Adrenal gland (tissue), 12 donors: Measurements from ENCODE around the gene PTPN1. TPM values are rescaled to one million over a fixed set of nuclear protein-coding genes. Genes with fewer than 3 reads are reported as not detected.

Source experiments
- DNase-seq, 7 donors: peaks; one replicate each; pipeline ENCODE4 v3.0.0-alpha.2; 2019 to 2020
- H3K27ac ChIP-seq, 5 donors: fragments of 200-600 bp; sonication (generic) in 4 of 5; 1 replicate in 3 of 5; 2 replicates in 2 of 5; pipeline versions ENCODE4 v1.5.1 to v1.8.0; 2016 to 2020; ENCODE audit warnings: mild to moderate bottlenecking in 1 of 5
- H3K27me3 ChIP-seq: fragments of 200-600 bp; 2 replicates; pipeline ENCODE4 v1.8.0; 2021
- H3K36me3 ChIP-seq, 2 donors: fragments of 200-600 bp; replicated peaks in 1 of 2; 1 replicate in 1 of 2; 2 replicates in 1 of 2; pipeline versions ENCODE4 v1.5.1 to v1.8.0; 2018 to 2022
- H3K4me1 ChIP-seq, 2 donors: fragments of 200-600 bp; replicated peaks in 1 of 2; 1 replicate in 1 of 2; 2 replicates in 1 of 2; pipeline versions ENCODE4 v1.5.1 to v1.8.0; 2018 to 2021
- H3K4me3 ChIP-seq, 4 donors: fragments of 200-600 bp; sonication (generic) in 3 of 4; one replicate each; pipeline ENCODE4 v1.5.1; 2016 to 2018
- H3K9me3 ChIP-seq, 3 donors: fragments of 200-600 bp; sonication (generic) in 1 of 3; replicated peaks in 1 of 3; 1 replicate in 2 of 3; 2 replicates in 1 of 3; pipeline versions ENCODE4 v1.5.1 to v1.8.0; 2016 to 2021
- CTCF ChIP-seq, 6 experiments: fragments of 450-650 bp in 4 of 6; fragments of 200-600 bp in 2 of 6; sonication (generic) in 1 of 6; IDR thresholded peaks; 1 replicate in 5 of 6; 2 replicates in 1 of 6; pipeline versions ENCODE4 v1.5.1 to v1.8.0; 2016 to 2021; ENCODE audit warnings: antibody characterized with exemption in 6 of 6, mild to moderate bottlenecking in 2 of 6, moderate library complexity in 1 of 6
- POLR2A ChIP-seq, 2 donors: fragments of 450-650 bp; IDR thresholded peaks; one replicate each; pipeline ENCODE4 v1.6.1; 2017; ENCODE audit warnings: antibody characterized with exemption in 2 of 2, mild to moderate bottlenecking in 2 of 2, moderate library complexity in 1 of 2
- WGBS, 4 donors: extraction: QIAGEN DNeasy Blood & Tissue Kit in 2 of 4; methylation state at CpG; one replicate each; pipeline versions ENCODE4 v1.1.5 to v1.1.7; 2013 to 2017; 5-methylcytosine and 5-hydroxymethylcytosine counted together
- intact Hi-C, 2 donors: fragments of 100-400 bp; cut with DNase I; formaldehyde crosslinking; loops; one replicate each; pipeline versions ENCODE4 v1.14.1 to v1.15.0; 2022 to 2023
- polyA plus RNA-seq, 3 donors: library from polyadenylated mRNA; stranded (reverse); fragments of 200-250 nt in 2 of 3; fragments of 350-450 nt in 1 of 3; fragmentation: Illumina TruSeq in 1 of 3; extraction: RNeasy Lipid Tissue Mini Kit (QIAGEN cat#74804) in 1 of 3; gene quantifications; one replicate each; pipeline ENCODE4 v1.2.3, GENCODE V29; 2013 to 2014
- total RNA-seq, 9 donors: library from RNA; depleted of rRNA in 4 of 9; stranded (reverse); fragments of >200 nt in 4 of 9; fragments of 120-200 nt in 1 of 9; fragmentation: NEBNext Ultra II Directional in 1 of 9; extraction: Animal tissue kit (Norgen Biotek cat#: 25700) in 1 of 9; gene quantifications; one replicate each; pipeline versions ENCODE4 v1.1.0 to v1.2.4, GENCODE V29; 2013 to 2023
- donor health status: healthy with polysubstance abuse.
- donor health status: Bipolar disorder and iron deficiency.
- donor health status: DM: yes; HTN: yes; CAD: no.
- donor health status: DM: no; HTN: no; CAD: no.
- donor health status: DM: no; HTN: no; CAD: no.
- donor health status: DM: yes; HTN: yes; CAD: no.

PTPN1 gene
- total and polyA plus RNA-seq, 12 donors, result 17.0 to 49.2 (median 35.8) TPM

GRCh38 chr20:50585214-50585613, 75.0 kb downstream of the PTPN1 start:
- TF ChIP-seq POLR2A (IDR thresholded peaks at IDR 0.05), result no peak
- TF ChIP-seq CTCF (IDR thresholded peaks at IDR 0.05), result no peak
- no peaks in the 10 kb centered on the region for H3K4me1 ChIP-seq
- intact Hi-C loops, result no loop called here
- H3K4me3 ChIP-seq, result no peak overlapping the region
- DNase-seq, result no peak
- H3K9me3 ChIP-seq, result no peaks in the 10 kb centered on the region
- peaks cover 0 to 79% of the 10 kb centered on the region in 2 donors for H3K36me3 ChIP-seq
- 68 to 78% (median 70%) methylated on average over 5 of the region's 5 CpGs for WGBS, 4 donors
- no peak overlapping the region for H3K27ac ChIP-seq
- no peaks in the 10 kb centered on the region for H3K27me3 ChIP-seq

- intact Hi-C loops, result no loop called here
- Histone ChIP-seq H3K4me3 (no peak overlapping the region), H3K4me1 (no peaks in the 10 kb centered on the region), H3K27ac (no peak overlapping the region), H3K36me3 (peaks cover 0 to 80% of the 10 kb centered on the region in 2 donors), H3K27me3 (no peaks in the 10 kb centered on the region), H3K9me3 (no peaks in the 10 kb centered on the region)
- WGBS, 4 donors, result 90 to 95% (median 93%) methylated on average over 8 to 9 of the region's 9 CpGs
- no peak for DNase-seq
- no peak for TF ChIP-seq CTCF (IDR thresholded peaks at IDR 0.05)
- TF ChIP-seq POLR2A (IDR thresholded peaks at IDR 0.05), result no peak
Observed at GRCh38 chr20:50585678-50586077, 75.5 kb downstream of the PTPN1 start.

GRCh38 chr20:50586531-50587232, 76.5 kb downstream of the PTPN1 start:
- no peaks in the 10 kb centered on the region for H3K9me3 ChIP-seq
- no peaks in the 10 kb centered on the region for H3K4me1 ChIP-seq
- H3K4me3 ChIP-seq, result no peak overlapping the region
- H3K27ac ChIP-seq, result no peak overlapping the region
- TF ChIP-seq POLR2A (IDR thresholded peaks at IDR 0.05) (no peak), CTCF (IDR thresholded peaks at IDR 0.05) (no peak)
- intact Hi-C loops, result no loop called here
- WGBS, 4 donors, result 87 to 92% (median 89%) methylated on average over 5 to 13 of the region's 13 CpGs
- DNase-seq, result no peak
- no peaks in the 10 kb centered on the region for H3K27me3 ChIP-seq
- H3K36me3 ChIP-seq, result peaks cover 0 to 71% of the 10 kb centered on the region in 2 donors

GRCh38 chr20:50587291-50587961, 77.2 kb downstream of the PTPN1 start:
- TF ChIP-seq CTCF (IDR thresholded peaks at IDR 0.05) (no peak), POLR2A (IDR thresholded peaks at IDR 0.05) (no peak)
- WGBS, 4 donors, result 91 to 96% (median 94%) methylated on average over 12 to 19 of the region's 19 CpGs
- DNase-seq, result peak in 1 of 7 donors; percentile 22
- Histone ChIP-seq H3K4me1 (peaks cover 0 to 7% of the 10 kb centered on the region in 2 donors), H3K27ac (no peak overlapping the region), H3K27me3 (no peaks in the 10 kb centered on the region), H3K4me3 (no peak overlapping the region), H3K36me3 (peaks cover 0 to 64% of the 10 kb centered on the region in 2 donors), H3K9me3 (no peaks in the 10 kb centered on the region)
- intact Hi-C loops, result no loop called here
